ENCODE results near the gene ACTR3.

DNA sequence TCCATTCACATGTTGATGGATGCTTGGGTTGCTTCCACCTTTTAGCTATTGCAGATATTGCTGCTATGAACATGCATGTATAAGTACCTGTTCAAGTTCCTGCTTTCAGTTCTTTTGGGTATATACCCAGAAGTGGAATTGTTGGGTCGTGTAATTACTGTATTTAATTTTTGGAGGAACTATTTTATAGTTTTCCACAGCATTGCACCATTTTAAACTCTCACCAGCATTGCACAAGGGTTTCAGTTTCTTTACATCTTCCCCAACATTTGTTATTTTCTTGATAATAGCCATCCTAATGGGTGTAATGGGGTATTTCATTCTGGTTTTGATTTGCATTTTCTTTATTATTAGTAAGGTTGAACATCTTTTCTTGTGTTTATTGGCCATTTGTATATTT is 16.0 kb downstream of the ACTR3 start:
- TF ChIP-seq CTCF (IDR thresholded peaks at IDR 0.05) (no peak), POLR2A (IDR thresholded peaks at IDR 0.05) (no peak)

All from thyroid gland (tissue), 4 donors.